Mammary epithelial cell (primary cell): Measurements from ENCODE around the gene ARHGEF38.

ENCODE experiments used
- EZH2 ChIP-seq: IDR thresholded peaks from 2 replicates; pipeline ENCODE4 v1.6.1; 2012; ENCODE audit warnings: low read length, inconsistent platforms, borderline replicate concordance
- TF ChIP-seq, protein P1 (sequence below), 2 donors: IDR thresholded peaks in 1 of 2; conservative IDR thresholded peaks in 1 of 2; 2 replicates each; pipeline ENCODE4 v1.5.1; 2011 to 2012; ENCODE audit warnings: inconsistent platforms in 2 of 2, low read length in 2 of 2, mild to moderate bottlenecking in 2 of 2, control low read depth in 1 of 2, low read depth in 1 of 2; ENCODE audit not compliant: insufficient read depth in 1 of 2; ENCODE audit errors: extremely low read depth in 1 of 2

DNA sequence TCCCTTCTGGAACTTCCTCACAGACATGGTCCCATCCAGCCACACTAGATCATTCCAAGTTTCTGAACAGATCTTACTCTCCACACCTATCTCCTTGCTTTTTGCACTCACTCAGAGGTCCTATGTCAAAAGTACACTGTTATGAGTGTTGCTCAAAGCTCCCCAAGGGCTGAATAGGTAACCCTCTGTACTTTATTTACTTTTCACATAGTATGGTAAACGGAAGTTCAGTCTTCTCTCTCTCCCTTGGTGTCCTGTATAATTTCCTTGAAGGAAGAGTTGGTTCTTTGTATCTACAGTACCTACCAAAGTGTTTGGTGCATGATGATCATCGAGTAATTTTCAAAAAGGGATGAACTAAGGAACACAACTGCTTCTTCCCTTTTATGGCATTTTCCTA is 74.4 kb downstream of the ARHGEF38 start:
- TF ChIP-seq, protein P1, sequence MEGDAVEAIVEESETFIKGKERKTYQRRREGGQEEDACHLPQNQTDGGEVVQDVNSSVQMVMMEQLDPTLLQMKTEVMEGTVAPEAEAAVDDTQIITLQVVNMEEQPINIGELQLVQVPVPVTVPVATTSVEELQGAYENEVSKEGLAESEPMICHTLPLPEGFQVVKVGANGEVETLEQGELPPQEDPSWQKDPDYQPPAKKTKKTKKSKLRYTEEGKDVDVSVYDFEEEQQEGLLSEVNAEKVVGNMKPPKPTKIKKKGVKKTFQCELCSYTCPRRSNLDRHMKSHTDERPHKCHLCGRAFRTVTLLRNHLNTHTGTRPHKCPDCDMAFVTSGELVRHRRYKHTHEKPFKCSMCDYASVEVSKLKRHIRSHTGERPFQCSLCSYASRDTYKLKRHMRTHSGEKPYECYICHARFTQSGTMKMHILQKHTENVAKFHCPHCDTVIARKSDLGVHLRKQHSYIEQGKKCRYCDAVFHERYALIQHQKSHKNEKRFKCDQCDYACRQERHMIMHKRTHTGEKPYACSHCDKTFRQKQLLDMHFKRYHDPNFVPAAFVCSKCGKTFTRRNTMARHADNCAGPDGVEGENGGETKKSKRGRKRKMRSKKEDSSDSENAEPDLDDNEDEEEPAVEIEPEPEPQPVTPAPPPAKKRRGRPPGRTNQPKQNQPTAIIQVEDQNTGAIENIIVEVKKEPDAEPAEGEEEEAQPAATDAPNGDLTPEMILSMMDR (conservative IDR thresholded peaks at IDR 0.05 in 1 of 2, IDR thresholded peaks at IDR 0.05 in 1 of 2; ENCODE audit: extremely low read depth in 1 of 2, insufficient read depth in 1 of 2, low read depth in 1 of 2, low read length in 2 of 2): no peak
- no peak for TF ChIP-seq EZH2
